Breast epithelium (tissue), 3 donors: ENCODE results near the gene FUT2.

ENCODE experiments used
- CTCF ChIP-seq, 3 donors: fragments of 450-650 bp; IDR thresholded peaks; one replicate each; pipeline ENCODE4 v1.5.1; 2016 to 2017; ENCODE audit warnings: antibody characterized with exemption in 3 of 3, mild to moderate bottlenecking in 3 of 3, moderate library complexity in 3 of 3
- POLR2A ChIP-seq: fragments of 450-650 bp; IDR thresholded peaks from one replicate; pipeline ENCODE4 v1.6.1; 2016; ENCODE audit warnings: antibody characterized with exemption, mild to moderate bottlenecking, moderate library complexity

- TF ChIP-seq POLR2A (no peak), CTCF (IDR thresholded peaks at IDR 0.05) (no peak)
Observed at GRCh38 chr19:48718711-48719231, 23.0 kb downstream of the FUT2 start.
